Activated CD8-positive, alpha-beta memory T cell treated with anti-CD3 and anti-CD28 coated beads for 36 hours (primary cell): ENCODE results near the gene NPAS2. TPM values are rescaled to one million over a fixed set of nuclear protein-coding genes. Genes with fewer than 3 reads are reported as not detected.

Experiments
- CTCF ChIA-PET: fragments of 350-600 bp; sonication (Branson Sonifier 250); formaldehyde crosslinking; loops from one replicate; lab custom pipeline; 2021; ENCODE audit warnings: antibody characterized with exemption; lab: Charles Lee
- POLR2A ChIA-PET: fragments of 350-600 bp; sonication (Branson Sonifier 250); formaldehyde crosslinking; loops from one replicate; lab custom pipeline; 2021; ENCODE audit warnings: antibody characterized with exemption; lab: Charles Lee
- total RNA-seq, 2 experiments: library from RNA; stranded (reverse); gene quantifications; one replicate each; pipeline ENCODE4 v1.2.3, GENCODE V29; 2021

NPAS2 gene
- total RNA-seq, 2 experiments from 2014 or later, result 2.6 to 3.3 TPM

DNA sequence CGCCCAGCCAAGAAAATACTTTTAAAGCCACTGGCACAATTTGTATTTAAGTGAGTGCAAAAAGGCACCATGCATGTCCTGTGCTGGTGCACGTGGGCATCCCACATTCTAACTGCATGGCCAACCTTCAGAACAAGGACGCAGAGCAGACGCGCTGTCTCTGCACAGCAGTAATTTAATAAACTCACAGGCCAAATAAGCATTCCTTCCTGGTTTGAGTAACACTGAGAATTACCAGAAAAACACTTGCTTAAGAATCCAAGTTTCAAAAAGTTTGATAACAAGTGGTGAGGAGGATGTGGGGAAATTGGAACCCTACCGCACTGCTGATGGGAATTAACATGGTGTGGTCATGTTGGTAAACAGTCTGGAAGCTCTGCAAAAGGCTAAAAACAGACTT is 220.8 kb downstream of the NPAS2 start:
- POLR2A ChIA-PET, result no interaction called here
- CTCF ChIA-PET, result no interaction called here

DNA sequence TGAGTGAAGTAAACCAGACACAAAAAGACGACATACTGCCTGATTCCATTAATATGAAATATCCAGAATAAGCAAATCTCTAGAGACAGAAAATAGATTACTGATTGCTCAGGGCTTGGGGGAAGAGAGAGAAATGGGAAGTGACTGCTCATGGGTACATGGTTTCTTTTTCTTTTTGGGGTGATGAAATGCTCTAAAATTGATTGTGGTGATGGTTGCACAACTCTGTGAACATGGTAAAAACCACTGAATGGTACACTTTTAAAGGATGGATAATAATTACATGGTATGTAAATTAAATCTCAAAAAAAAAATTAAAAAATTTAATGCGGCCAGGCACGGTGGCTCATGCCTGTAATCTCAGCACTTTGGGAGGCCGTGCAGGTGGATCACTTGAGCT is 221.5 kb downstream of the NPAS2 start:
- ChIA-PET POLR2A (no interaction called here), CTCF (no interaction called here)

DNA sequence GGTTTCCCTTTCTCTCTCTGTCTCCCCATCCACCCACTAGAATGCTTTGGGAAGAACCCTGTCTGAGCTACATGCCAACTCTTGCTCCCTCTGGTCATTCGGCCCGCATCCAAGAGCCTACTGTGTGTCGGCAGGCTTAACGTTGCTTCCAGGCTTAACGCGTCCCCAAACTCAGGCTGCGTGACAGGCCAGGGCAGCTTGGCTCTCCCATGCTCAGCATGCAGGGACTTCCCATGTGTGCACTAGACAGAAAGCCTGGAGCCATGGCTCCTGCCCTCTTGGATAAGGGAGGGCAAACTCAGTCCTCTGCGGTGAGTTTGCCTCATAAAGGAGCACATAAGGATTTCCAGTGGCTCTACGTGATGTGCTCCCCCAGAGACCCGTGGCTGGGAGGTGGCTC is 225.4 kb downstream of the NPAS2 start:
- POLR2A ChIA-PET, result no interaction called here
- CTCF ChIA-PET, result no interaction called here

Other genes with a start within 250 kb of the NPAS2 start
- gene RPL31, start 182.2 kb downstream of the NPAS2 start, total RNA-seq, result 1,000 to 10,000 TPM; 1,384 to 1,418 TPM